CD4-positive, alpha-beta T cell (primary cell): ENCODE data around the gene ZNF536. TPM values are rescaled to one million over a fixed set of nuclear protein-coding genes. Genes with fewer than 3 reads are reported as not detected.

Experiments
- ATAC-seq: fragments of 200-7000 bp; cut with Tn5 transposase; one replicate; pipeline ENCODE4 v1.10.0; 2022; ENCODE audit warnings: mild to moderate bottlenecking; ENCODE audit not compliant: poor library complexity
- CTCF ChIA-PET: fragments of 350-600 bp; sonication (Branson Sonifier 250); formaldehyde crosslinking; loops from one replicate; lab custom pipeline; 2021; ENCODE audit warnings: antibody characterized with exemption, inconsistent platforms; lab: Charles Lee
- POLR2A ChIA-PET: fragments of 350-600 bp; sonication (Branson Sonifier 250); formaldehyde crosslinking; loops from one replicate; lab custom pipeline; 2021; ENCODE audit warnings: antibody characterized with exemption, inconsistent platforms; lab: Charles Lee
- DNase-seq, 14 experiments: peaks; one replicate each; pipeline ENCODE4 v3.0.0-alpha.2; 2013 to 2020; ENCODE audit warnings: mixed read lengths in 2 of 14
- H3K27ac ChIP-seq, 2 donors: one replicate each; pipeline versions ENCODE4 v1.5.1 to v1.7.0; 2013; ENCODE audit warnings: low read length in 2 of 2, low read depth in 1 of 2, mild to moderate bottlenecking in 1 of 2
- H3K27me3 ChIP-seq, 2 experiments: 1 replicate in 1 of 2; 2 replicates in 1 of 2; pipeline versions ENCODE4 v1.6.1 to v1.7.0; 2013; ENCODE audit warnings: low read length in 2 of 2, control low read depth in 1 of 2, mild to moderate bottlenecking in 1 of 2, moderate library complexity in 1 of 2; ENCODE audit not compliant: insufficient read depth in 2 of 2, control insufficient read depth in 1 of 2
- H3K36me3 ChIP-seq: one replicate; pipeline ENCODE4 v1.6.1; 2013; ENCODE audit warnings: low read length, control low read depth; ENCODE audit not compliant: insufficient read depth
- H3K4me1 ChIP-seq: one replicate; pipeline ENCODE4 v1.6.1; 2013; ENCODE audit warnings: low read length, control low read depth; ENCODE audit not compliant: insufficient read depth
- H3K4me3 ChIP-seq: one replicate; pipeline ENCODE4 v1.5.1; 2013; ENCODE audit warnings: mild to moderate bottlenecking, low read length, moderate library complexity
- H3K9me3 ChIP-seq, 2 experiments: 1 replicate in 1 of 2; 2 replicates in 1 of 2; pipeline versions ENCODE4 v1.6.1 to v1.7.0; 2013; ENCODE audit warnings: low read length in 2 of 2, mild to moderate bottlenecking in 2 of 2, control low read depth in 1 of 2, moderate library complexity in 1 of 2; ENCODE audit not compliant: control insufficient read depth in 1 of 2, insufficient read depth in 1 of 2
- H3K27ac Mint-ChIP-seq: one replicate; pipeline ENCODE4 v1.8.0; 2020; ENCODE audit warnings: mixed read lengths
- H3K27me3 Mint-ChIP-seq: one replicate; pipeline ENCODE4 v1.8.0; 2021; ENCODE audit warnings: mixed read lengths
- H3K36me3 Mint-ChIP-seq: one replicate; pipeline ENCODE4 v1.8.0; 2021; ENCODE audit warnings: low read depth, mixed read lengths
- H3K4me1 Mint-ChIP-seq: one replicate; pipeline ENCODE4 v1.8.0; 2021; ENCODE audit warnings: low read depth, mixed read lengths
- H3K4me3 Mint-ChIP-seq: one replicate; pipeline ENCODE4 v1.8.0; 2020; ENCODE audit warnings: mild to moderate bottlenecking, mixed read lengths
- H3K9me3 Mint-ChIP-seq: one replicate; pipeline ENCODE4 v1.8.0; 2020; ENCODE audit warnings: mixed read lengths
- intact Hi-C, 2 experiments: fragments of 100-400 bp; cut with DNase I in 1 of 2; cut with micrococcal nuclease in 1 of 2; formaldehyde crosslinking; loops; one replicate each; pipeline versions ENCODE4 v1.15.1 to v1.9.0; 2023 to 2025; cut with DNase I, micrococcal nuclease
- total RNA-seq, 174 experiments: library from RNA in 2 of 174; stranded (reverse) in 2 of 174; gene quantifications; one replicate each; pipeline ENCODE4 v1.2.3 and lab custom pipeline; 2021 to 2026
- TF ChIP-seq, protein P1 (sequence below): fragments of 200-600 bp; IDR thresholded peaks from one replicate; pipeline ENCODE4 v1.8.0; 2022; ENCODE audit warnings: antibody characterized with exemption, mild to moderate bottlenecking

The ZNF536 gene
- total RNA-seq, 2 experiments from 2014 or later: not detected

DNA sequence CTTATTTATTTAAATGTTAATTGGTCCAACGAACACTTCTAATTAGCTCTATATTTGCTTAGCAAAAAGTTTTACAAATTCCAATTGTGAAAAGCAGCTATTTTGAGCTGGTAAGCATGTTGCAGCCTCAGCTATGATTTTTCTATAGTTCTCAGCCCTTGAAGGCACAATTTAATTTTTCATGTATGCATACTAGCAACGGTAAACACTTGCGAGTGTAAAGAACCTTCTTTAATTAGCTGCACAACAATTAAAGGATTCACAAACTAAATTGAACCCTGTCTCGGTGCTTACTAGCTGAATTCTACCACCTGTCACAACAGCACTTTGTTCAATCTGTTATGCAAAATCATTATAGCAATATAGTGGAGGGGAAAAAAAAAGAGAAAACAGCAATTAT is 29.8 kb downstream of the ZNF536 start:
- Mint-ChIP-seq H3K4me3 (no peak overlapping the region), H3K27me3 (no peaks in the 10 kb centered on the region), H3K36me3 (no peaks in the 10 kb centered on the region), H3K9me3 (no peaks in the 10 kb centered on the region), H3K4me1 (no peaks in the 10 kb centered on the region), H3K27ac (no peak overlapping the region)
- Histone ChIP-seq H3K4me1 (no peaks in the 10 kb centered on the region), H3K27ac (no peak overlapping the region), H3K9me3 (peaks cover 0 to 3% of the 10 kb centered on the region in 2 experiments), H3K36me3 (no peaks in the 10 kb centered on the region), H3K27me3 (no peaks in the 10 kb centered on the region), H3K4me3 (no peak overlapping the region)
- CTCF ChIA-PET: no interaction called here
- DNase-seq: no peak
- intact Hi-C loops: no loop called here
- POLR2A ChIA-PET: no interaction called here
- ATAC-seq: no peak
- TF ChIP-seq, protein P1, sequence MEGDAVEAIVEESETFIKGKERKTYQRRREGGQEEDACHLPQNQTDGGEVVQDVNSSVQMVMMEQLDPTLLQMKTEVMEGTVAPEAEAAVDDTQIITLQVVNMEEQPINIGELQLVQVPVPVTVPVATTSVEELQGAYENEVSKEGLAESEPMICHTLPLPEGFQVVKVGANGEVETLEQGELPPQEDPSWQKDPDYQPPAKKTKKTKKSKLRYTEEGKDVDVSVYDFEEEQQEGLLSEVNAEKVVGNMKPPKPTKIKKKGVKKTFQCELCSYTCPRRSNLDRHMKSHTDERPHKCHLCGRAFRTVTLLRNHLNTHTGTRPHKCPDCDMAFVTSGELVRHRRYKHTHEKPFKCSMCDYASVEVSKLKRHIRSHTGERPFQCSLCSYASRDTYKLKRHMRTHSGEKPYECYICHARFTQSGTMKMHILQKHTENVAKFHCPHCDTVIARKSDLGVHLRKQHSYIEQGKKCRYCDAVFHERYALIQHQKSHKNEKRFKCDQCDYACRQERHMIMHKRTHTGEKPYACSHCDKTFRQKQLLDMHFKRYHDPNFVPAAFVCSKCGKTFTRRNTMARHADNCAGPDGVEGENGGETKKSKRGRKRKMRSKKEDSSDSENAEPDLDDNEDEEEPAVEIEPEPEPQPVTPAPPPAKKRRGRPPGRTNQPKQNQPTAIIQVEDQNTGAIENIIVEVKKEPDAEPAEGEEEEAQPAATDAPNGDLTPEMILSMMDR: no peak

DNA sequence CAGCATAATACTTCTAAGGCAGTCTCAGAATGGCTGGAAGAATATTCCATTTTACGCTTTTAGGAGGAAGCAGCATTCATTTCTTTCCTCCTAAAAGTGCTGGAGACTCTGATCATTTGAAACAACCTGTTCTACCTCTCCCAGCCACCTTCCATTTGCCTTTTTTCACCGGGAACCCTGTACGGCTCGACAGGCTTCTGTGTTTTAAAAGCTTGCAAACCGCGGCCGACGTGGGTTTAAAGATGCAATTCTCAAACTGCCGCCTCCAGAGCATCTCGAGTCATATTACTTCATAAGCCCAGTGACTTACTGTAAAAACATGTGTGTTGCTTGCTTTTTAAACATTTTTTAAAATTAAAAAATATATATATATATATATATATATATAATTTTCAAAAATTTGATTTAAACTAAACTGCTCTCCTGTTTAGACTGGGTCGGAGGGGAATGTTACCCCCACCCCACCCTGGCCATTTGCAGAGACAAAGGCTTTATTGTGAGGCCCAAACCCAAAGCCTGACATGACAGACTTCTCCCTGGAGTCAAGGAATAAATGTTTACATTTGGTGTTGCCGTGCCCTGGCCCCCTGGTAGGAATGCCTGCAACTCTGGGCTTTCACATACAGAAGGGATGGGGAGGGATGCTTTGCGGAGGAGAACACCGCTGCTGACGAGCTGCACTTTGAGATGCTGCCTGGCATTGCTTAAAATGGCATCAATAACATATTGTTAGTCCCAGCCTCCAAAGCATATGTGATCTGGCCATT is 30.4 kb downstream of the ZNF536 start:
- no peaks in the 10 kb centered on the region for H3K27me3 ChIP-seq
- Mint-ChIP-seq H3K36me3 (no peaks in the 10 kb centered on the region), H3K9me3 (no peaks in the 10 kb centered on the region), H3K27ac (no peak overlapping the region), H3K4me1 (no peaks in the 10 kb centered on the region), H3K4me3 (no peak overlapping the region), H3K27me3 (no peaks in the 10 kb centered on the region)
- H3K4me1 ChIP-seq: no peaks in the 10 kb centered on the region
- H3K4me3 ChIP-seq: no peak overlapping the region
- peaks cover 0 to 3% of the 10 kb centered on the region in 2 experiments for H3K9me3 ChIP-seq
- DNase-seq (no peak), ATAC-seq (no peak)
- H3K27ac ChIP-seq: no peak overlapping the region
- no peaks in the 10 kb centered on the region for H3K36me3 ChIP-seq
- CTCF ChIA-PET: no interaction called here
- intact Hi-C loops: no loop called here
- TF ChIP-seq, protein P1: no peak
- POLR2A ChIA-PET: no interaction called here

GRCh38 chr19:30403203-30403985 is 31.2 kb downstream of the ZNF536 start:
- no peaks in the 10 kb centered on the region for H3K9me3 Mint-ChIP-seq
- intact Hi-C loops: no loop called here

More at GRCh38 chr19:30403203-30403985, 31.2 kb downstream of the ZNF536 start:
- Histone ChIP-seq H3K4me1 (no peaks in the 10 kb centered on the region), H3K4me3 (no peak overlapping the region), H3K27ac (no peak overlapping the region), H3K36me3 (no peaks in the 10 kb centered on the region), H3K27me3 (no peaks in the 10 kb centered on the region), H3K9me3 (peaks cover 0 to 3% of the 10 kb centered on the region in 2 experiments)
- ChIA-PET POLR2A (no interaction called here), CTCF (no interaction called here)
- H3K27me3 Mint-ChIP-seq: no peaks in the 10 kb centered on the region
- TF ChIP-seq, protein P1: no peak
- DNase-seq: no peak
- no peak for ATAC-seq
- H3K27ac Mint-ChIP-seq: no peak overlapping the region
- no peaks in the 10 kb centered on the region for H3K36me3 Mint-ChIP-seq
- H3K4me1 Mint-ChIP-seq: no peaks in the 10 kb centered on the region
- no peak overlapping the region for H3K4me3 Mint-ChIP-seq
